Measurements from ENCODE around the gene SLC15A1. TPM values are rescaled to one million over a fixed set of nuclear protein-coding genes. Genes with fewer than 3 reads are reported as not detected.

The SLC15A1 gene
- total RNA-seq, 1 donor: not detected

DNA sequence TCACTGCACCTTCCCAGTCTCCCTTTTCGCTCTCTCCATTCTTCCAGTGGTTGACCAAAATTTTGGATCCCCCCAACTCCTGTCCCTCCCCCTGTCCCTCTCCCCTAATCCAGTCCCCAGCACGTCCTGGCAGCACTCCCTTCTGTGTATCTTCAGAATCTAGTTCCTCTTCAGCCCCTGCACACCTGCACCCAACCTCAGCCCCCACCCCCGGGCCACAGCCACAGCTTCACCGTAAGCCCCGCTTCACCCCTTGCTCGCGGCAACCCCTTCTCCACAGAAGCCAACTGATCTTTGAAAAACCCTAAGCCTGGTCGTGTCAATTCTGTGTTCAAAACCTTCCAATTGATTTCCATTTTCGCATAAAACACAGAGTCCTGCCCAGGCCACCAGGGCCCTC is 35.5 kb upstream of the SLC15A1 start:
- no peak for DNase-seq (ENCODE audit: low read depth)
- H3K4me3 ChIP-seq (ENCODE audit: low read depth, low read length): no peak overlapping the region
- TF ChIP-seq, protein P1, sequence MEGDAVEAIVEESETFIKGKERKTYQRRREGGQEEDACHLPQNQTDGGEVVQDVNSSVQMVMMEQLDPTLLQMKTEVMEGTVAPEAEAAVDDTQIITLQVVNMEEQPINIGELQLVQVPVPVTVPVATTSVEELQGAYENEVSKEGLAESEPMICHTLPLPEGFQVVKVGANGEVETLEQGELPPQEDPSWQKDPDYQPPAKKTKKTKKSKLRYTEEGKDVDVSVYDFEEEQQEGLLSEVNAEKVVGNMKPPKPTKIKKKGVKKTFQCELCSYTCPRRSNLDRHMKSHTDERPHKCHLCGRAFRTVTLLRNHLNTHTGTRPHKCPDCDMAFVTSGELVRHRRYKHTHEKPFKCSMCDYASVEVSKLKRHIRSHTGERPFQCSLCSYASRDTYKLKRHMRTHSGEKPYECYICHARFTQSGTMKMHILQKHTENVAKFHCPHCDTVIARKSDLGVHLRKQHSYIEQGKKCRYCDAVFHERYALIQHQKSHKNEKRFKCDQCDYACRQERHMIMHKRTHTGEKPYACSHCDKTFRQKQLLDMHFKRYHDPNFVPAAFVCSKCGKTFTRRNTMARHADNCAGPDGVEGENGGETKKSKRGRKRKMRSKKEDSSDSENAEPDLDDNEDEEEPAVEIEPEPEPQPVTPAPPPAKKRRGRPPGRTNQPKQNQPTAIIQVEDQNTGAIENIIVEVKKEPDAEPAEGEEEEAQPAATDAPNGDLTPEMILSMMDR (IDR thresholded peaks at IDR 0.05; ENCODE audit: insufficient read depth, low read depth, low read length): no peak

DNA sequence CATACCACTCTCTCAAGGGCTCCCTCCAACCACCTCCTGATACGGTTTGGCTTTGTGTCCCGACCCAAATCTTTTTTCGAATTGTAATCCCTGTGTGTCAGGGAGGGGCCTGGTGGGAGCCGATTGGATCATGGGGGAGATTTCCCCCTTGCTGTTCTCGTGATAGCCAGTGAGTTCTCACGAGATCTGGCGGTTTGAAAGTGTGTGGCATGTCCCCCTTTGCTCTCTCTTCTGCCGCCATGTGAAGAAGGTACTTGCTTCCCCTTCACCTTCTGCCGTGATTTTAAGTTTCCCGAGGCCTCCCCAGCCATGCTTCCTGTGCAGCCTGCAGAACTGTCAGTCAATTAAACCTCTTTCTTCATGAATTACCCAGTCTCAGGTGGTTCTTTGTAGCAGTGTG is 34.7 kb upstream of the SLC15A1 start:
- TF ChIP-seq, protein P1 (IDR thresholded peaks at IDR 0.05; ENCODE audit: insufficient read depth, low read depth, low read length): no peak

DNA sequence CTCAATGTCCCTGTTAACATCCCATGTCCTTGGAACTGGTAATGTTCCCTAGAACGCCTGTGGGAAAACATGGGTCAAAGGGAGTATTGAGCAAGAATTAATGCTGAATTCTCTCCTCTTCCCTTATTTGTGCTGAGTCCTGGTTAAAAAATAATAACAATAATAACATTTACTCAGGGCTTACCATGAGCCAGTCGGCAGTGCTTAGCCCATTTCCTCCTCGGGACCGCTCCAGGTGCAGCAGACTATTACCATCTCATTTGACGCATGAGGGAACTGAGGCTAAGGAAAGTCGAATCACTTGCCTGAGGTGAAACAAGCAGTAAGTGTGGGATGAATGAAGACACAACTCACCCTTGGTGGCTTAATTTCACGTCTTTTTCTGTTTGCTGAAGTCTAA is 33.6 kb upstream of the SLC15A1 start:
- no peak overlapping the region for H3K4me3 ChIP-seq (ENCODE audit: low read depth, low read length)
- TF ChIP-seq, protein P1 (IDR thresholded peaks at IDR 0.05; ENCODE audit: insufficient read depth, low read depth, low read length): no peak
- no peak for DNase-seq (ENCODE audit: low read depth)

More for the DNA sequence above, 34.7 kb upstream of the SLC15A1 start:
- H3K4me3 ChIP-seq (ENCODE audit: low read depth, low read length): no peak overlapping the region
- no peak for DNase-seq (ENCODE audit: low read depth)

DNA sequence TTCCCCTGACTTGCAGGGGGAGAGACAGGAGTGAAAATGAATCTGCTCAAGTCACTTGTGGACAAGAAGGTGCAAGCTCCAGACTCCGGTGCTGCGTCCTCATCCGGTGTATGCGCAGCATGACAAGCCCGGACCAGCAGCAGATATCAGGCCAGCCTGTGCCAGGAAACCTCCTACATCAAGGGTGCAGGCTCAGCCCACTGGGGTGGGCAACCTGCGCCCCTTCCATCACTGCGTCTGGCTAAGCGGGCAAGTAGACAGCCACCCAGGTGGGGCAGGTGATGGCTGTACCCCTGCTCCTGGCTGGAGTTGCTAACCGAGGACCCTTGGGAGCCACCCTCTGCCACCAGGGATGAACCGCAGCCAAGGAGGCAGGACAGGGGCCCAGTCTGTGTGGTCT is 32.9 kb upstream of the SLC15A1 start:
- TF ChIP-seq, protein P1 (IDR thresholded peaks at IDR 0.05; ENCODE audit: insufficient read depth, low read depth, low read length): no peak
- no peak overlapping the region for H3K4me3 ChIP-seq (ENCODE audit: low read depth, low read length)
- no peak for DNase-seq (ENCODE audit: low read depth)

DNA sequence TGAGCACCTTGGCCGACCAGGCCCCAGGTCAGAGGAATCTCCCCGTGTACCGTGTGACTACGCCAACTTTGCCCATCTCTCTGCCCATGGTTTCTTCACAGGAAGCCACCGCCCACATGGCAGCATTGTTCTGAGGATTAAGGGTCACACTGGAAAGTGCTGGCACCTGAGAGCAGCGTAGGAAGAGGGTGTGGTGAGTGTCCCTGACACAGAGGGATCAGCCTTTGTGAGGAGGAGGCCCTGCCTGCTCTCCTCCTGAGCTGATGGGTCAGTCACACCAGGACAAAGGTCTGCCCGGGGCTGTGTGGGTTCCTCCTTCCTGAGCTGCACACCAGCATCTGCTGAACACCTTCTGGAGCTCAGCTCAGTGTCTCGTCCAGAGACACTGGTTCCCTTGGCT is 32.2 kb upstream of the SLC15A1 start:
- TF ChIP-seq, protein P1 (IDR thresholded peaks at IDR 0.05; ENCODE audit: insufficient read depth, low read depth, low read length): no peak
- no peak for DNase-seq (ENCODE audit: low read depth)
- H3K4me3 ChIP-seq (ENCODE audit: low read depth, low read length): no peak overlapping the region

DNA sequence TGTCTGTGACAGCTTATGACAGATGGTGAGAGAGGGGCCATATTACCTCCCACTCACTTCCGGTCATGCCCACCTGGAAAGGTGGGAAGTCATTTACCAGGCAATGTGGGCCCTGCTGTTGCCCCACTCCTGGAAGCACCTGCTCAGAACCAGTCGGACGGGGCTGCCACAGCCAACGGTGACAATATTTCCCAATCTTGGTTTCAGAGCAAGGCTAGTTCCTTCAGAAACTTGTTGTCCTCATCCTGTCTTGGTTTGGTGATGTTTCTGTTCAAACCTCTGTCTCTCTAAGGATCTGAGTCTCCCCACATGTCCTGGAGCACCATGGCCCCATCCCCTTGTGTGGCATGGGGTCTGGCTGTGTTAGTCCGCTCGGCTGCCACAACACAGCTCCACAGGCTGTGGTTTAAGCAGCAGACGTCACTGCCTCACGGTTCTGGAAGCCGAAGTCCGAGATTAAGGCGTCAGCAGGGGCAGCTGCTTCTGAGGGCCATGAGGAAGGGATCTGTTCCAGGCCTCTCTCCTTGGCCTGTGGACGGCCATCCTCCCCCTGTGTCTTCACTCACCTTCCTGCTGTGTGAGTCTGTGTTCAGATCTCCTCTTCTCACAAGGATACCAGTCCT is 31.5 kb upstream of the SLC15A1 start:
- TF ChIP-seq, protein P1 (IDR thresholded peaks at IDR 0.05; ENCODE audit: insufficient read depth, low read depth, low read length): no peak
- no peak for DNase-seq (ENCODE audit: low read depth)
- H3K4me3 ChIP-seq (ENCODE audit: low read depth, low read length): no peak overlapping the region

DNA sequence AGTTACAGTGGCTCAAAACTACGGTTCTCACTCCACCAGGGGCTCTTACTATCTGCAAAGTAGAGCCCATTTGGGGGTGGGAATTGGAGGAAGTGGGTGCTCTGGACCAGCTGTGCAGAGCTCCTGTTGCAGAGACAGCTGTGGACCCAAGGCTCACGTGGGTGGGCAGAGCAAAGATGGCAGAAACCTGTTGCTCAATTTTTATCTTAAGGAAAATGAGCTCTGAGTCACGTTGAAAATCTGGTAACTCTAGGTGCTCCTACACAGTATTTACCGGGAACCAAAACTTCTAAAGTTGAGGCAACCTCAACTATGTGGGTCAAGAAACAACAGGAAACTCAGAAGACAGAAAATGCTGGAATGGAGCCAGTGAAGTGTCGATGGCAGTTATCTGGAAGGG is 30.2 kb upstream of the SLC15A1 start:
- DNase-seq (ENCODE audit: low read depth): peak; percentile 45
- TF ChIP-seq, protein P1 (IDR thresholded peaks at IDR 0.05; ENCODE audit: insufficient read depth, low read depth, low read length): no peak
- no peak overlapping the region for H3K4me3 ChIP-seq (ENCODE audit: low read depth, low read length)
